GM12874 (cell line): Measurements from ENCODE around the gene CEACAM21.

ENCODE experiments used
- CTCF ChIP-seq: IDR thresholded peaks from 2 replicates; pipeline ENCODE4 v1.5.1; 2011; ENCODE audit warnings: low read depth, mild to moderate bottlenecking, control low read depth, low read length, moderate library complexity; ENCODE audit not compliant: insufficient read depth

CEACAM21 gene

GRCh38 chr19:41612483-41612882 is 36.5 kb downstream of the CEACAM21 start:
- no peak for TF ChIP-seq CTCF

- TF ChIP-seq CTCF = no peak
These were observed 39.2 kb downstream of the CEACAM21 start for GRCh38 chr19:41615207-41615606.

- TF ChIP-seq CTCF = no peak
These were observed 41.0 kb downstream of the CEACAM21 start for GRCh38 chr19:41616792-41617621.

- TF ChIP-seq CTCF = no peak
These were observed 42.2 kb downstream of the CEACAM21 start for GRCh38 chr19:41617941-41618730.

- no peak for TF ChIP-seq CTCF
These were observed 43.1 kb downstream of the CEACAM21 start for GRCh38 chr19:41619018-41619556.

- no peak for TF ChIP-seq CTCF
These were observed 44.2 kb downstream of the CEACAM21 start for GRCh38 chr19:41620171-41620570.

- TF ChIP-seq CTCF = no peak
These were observed 45.3 kb downstream of the CEACAM21 start for GRCh38 chr19:41621226-41621625.
